Measurements from ENCODE around the gene CD163.
A peak's percentile ranks its signal among the peaks of the same experiment; 100 is the strongest.
"Not testable (repeated sequence)": the region's sequence is repeated elsewhere in the genome, so short reads cannot be mapped to it uniquely, and the experiment has no call there.

Gene CD163

GRCh38 chr12:7444537-7444936, 59.0 kb downstream of the CD163 start:
- no peak for DNase-seq

- no peak for DNase-seq
Observed at GRCh38 chr12:7444076-7444475, 59.5 kb downstream of the CD163 start, which contains the start of gene CD163L1. TSS of gene CD163L1 (minus strand) at chr12:7444153. CDS start at chr12:7444127, 26 bp downstream.

- no peak for DNase-seq
Observed at GRCh38 chr12:7441216-7441615, 62.4 kb downstream of the CD163 start.

GRCh38 chr12:7439579-7440505, 63.7 kb downstream of the CD163 start:
- peak; percentile 15 for DNase-seq

GRCh38 chr12:7438291-7438995, 65.1 kb downstream of the CD163 start:
- DNase-seq, result not testable (repeated sequence)

- DNase-seq, result not testable (repeated sequence)
Observed at GRCh38 chr12:7437494-7437893, 66.1 kb downstream of the CD163 start.

GRCh38 chr12:7434670-7435069, 68.9 kb downstream of the CD163 start:
- DNase-seq, result no peak

- no peak for DNase-seq
Observed at GRCh38 chr12:7433276-7433822, 70.2 kb downstream of the CD163 start.

GRCh38 chr12:7431993-7432685, 71.4 kb downstream of the CD163 start:
- no peak for DNase-seq
